Immature natural killer cell (primary cell): ENCODE results near the gene NKD1. TPM values are rescaled to one million over a fixed set of nuclear protein-coding genes. Genes with fewer than 3 reads are reported as not detected.
A peak's percentile ranks its signal among the peaks of the same experiment; 100 is the strongest.

Experiments
- DNase-seq, 3 donors: peaks; one replicate each; pipeline ENCODE4 v3.0.0; 2022; ENCODE audit warnings: mixed read lengths in 1 of 3
- H3K27ac Mint-ChIP-seq, 6 donors: one replicate each; pipeline ENCODE4 v1.8.0; 2020; ENCODE audit warnings: mixed read lengths in 6 of 6, mild to moderate bottlenecking in 5 of 6, inconsistent platforms in 4 of 6, moderate library complexity in 3 of 6
- H3K27me3 Mint-ChIP-seq, 3 donors: one replicate each; pipeline ENCODE4 v1.8.0; 2020 to 2021; ENCODE audit warnings: low read depth in 3 of 3, mild to moderate bottlenecking in 3 of 3, mixed read lengths in 3 of 3, moderate library complexity in 3 of 3, inconsistent platforms in 1 of 3
- H3K36me3 Mint-ChIP-seq, 3 donors: one replicate each; pipeline ENCODE4 v1.8.0; 2020; ENCODE audit warnings: mixed read lengths in 3 of 3, inconsistent platforms in 2 of 3, mild to moderate bottlenecking in 2 of 3
- H3K4me1 Mint-ChIP-seq, 2 donors: one replicate each; pipeline ENCODE4 v1.8.0; 2020; ENCODE audit warnings: inconsistent platforms in 2 of 2, mild to moderate bottlenecking in 2 of 2, mixed read lengths in 2 of 2, moderate library complexity in 1 of 2
- H3K4me3 Mint-ChIP-seq, 5 donors: one replicate each; pipeline ENCODE4 v1.8.0; 2020; ENCODE audit warnings: mild to moderate bottlenecking in 5 of 5, mixed read lengths in 5 of 5, inconsistent platforms in 3 of 5, moderate library complexity in 3 of 5
- H3K9me3 Mint-ChIP-seq, 6 donors: one replicate each; pipeline ENCODE4 v1.8.0; 2020; ENCODE audit warnings: mild to moderate bottlenecking in 6 of 6, mixed read lengths in 6 of 6, inconsistent platforms in 4 of 6, moderate library complexity in 3 of 6
- polyA plus RNA-seq, 3 donors: library from polyadenylated mRNA; unstranded; fragments of 300-500 nt; fragmentation: Illumina TruSeq; gene quantifications; one replicate each; pipeline ENCODE4 v1.2.3, GENCODE V29; 2021

The NKD1 gene
- polyA plus RNA-seq, 3 donors from 2014 or later, result not detected

DNA sequence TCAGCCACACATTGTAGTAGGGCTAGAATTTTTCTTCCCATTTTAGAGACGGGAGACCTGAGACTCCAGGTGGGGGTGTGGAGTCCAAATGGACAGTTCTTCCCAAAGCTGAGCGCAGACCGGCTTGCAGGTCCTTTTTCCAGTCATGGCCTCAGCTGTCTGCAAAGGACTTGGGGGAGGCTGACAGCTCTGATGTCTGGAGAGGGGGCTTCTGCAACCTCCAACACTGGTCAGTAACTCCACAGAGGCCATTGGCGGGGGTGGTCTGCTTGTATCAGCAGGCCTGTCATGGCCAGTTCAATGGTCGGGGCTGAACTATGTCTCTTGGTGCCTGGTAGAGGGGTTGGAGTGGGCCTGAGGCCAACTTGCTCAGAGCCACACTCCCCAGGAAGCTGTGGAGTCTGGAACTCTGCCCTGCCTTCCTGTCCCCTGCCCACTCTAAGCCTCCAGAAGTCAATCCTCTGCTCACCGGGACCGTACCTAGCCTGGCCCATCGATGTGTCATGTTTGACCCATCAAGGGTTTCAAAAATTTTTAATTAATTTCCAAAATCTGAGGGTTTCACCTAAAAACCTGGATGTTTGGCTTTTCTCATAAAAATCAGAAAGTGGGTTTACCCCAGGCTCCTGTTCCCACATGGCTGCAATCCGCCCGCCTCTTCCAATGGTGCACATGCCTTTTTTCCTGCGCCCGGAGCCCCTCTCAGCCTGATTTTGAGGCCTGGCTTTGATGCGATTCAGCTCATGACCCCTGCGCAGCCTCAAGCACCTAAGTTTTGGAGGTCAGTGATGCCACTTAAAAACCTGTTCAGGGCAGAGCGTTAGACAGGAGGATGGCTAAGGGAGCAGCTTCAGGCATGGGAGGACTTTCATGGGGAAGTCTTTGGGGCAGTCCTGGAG is 93.0 kb downstream of the NKD1 start:
- Mint-ChIP-seq H3K4me1 (peaks cover 0 to 3% of the 10 kb centered on the region in 2 donors), H3K4me3 (no peak overlapping the region), H3K27ac (no peak overlapping the region), H3K36me3 (no peaks in the 10 kb centered on the region), H3K27me3 (peaks cover 2 to 6% (median 5%) of the 10 kb centered on the region in 3 donors), H3K9me3 (no peaks in the 10 kb centered on the region)
- DNase-seq, result no peak

DNA sequence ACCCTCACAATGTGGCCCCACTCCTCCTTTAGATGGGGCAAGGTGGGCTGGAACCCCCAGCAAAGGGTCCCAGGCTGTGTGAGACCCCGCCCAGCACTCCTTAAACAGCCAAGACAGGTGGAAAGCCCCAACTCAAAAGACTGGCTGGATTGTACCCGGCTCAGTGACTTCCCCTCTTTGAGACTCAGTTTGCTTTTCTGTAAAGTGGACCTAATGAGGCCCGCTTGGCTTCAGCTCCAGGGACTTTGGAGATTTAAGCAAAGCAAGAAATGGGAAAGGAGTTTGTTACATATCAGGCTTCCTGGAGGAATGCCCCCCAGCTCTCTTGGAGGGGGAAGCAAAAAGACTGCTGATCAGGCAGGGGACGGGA is 93.6 kb downstream of the NKD1 start:
- Mint-ChIP-seq H3K36me3 (no peaks in the 10 kb centered on the region), H3K27ac (no peak overlapping the region), H3K9me3 (no peaks in the 10 kb centered on the region), H3K4me1 (peaks cover 0 to 3% of the 10 kb centered on the region in 2 donors), H3K27me3 (peaks cover 2 to 6% (median 5%) of the 10 kb centered on the region in 3 donors), H3K4me3 (no peak overlapping the region)
- no peak for DNase-seq

DNA sequence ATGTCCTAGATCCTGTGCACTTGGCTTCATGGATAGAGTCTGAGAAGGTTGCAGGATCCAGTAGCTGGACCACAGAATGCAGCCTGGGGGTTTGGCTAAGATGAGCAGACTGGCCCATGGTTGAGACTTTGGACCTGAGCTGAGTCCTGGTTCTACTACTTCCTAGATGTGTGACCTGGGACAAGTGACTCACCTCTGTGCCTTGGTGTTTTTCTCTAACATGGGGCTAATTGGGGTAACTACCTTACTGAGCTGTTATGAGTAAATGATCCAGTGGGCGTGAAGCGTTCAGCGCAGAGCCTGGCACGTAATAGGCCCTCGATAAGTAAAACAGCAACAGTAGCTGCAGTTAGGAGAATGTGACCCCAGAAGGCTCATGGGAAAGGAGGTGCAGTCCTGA is 94.2 kb downstream of the NKD1 start:
- no peak for DNase-seq
- H3K4me3 Mint-ChIP-seq, result no peak overlapping the region
- no peaks in the 10 kb centered on the region for H3K36me3 Mint-ChIP-seq
- H3K4me1 Mint-ChIP-seq, result peaks cover 0 to 3% of the 10 kb centered on the region in 2 donors
- peaks cover 1 to 6% (median 4%) of the 10 kb centered on the region in 3 donors for H3K27me3 Mint-ChIP-seq
- H3K27ac Mint-ChIP-seq, result no peak overlapping the region
- H3K9me3 Mint-ChIP-seq, result no peaks in the 10 kb centered on the region

DNA sequence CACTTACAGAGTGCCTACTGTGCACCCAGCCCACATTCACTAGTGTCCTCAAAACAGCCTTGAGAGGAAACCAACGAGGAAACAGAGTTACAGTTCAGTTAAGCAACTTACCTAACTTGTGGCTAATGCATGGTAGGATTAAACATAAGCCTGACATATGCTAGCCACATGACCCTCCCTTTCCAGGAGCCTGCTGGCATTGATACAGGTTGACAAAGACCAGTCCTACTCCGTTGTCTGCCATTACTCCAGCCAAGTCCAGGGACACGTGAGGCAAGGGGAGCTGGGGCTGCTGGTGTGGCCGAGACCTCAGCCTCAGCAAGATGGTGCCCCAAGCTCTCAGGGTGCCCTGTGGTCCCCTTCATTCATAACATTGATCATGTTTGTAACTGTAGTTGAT is 95.0 kb downstream of the NKD1 start:
- Mint-ChIP-seq H3K9me3 (no peaks in the 10 kb centered on the region), H3K27ac (no peak overlapping the region), H3K27me3 (peaks cover 0 to 8% (median 2%) of the 10 kb centered on the region in 3 donors), H3K36me3 (peaks cover 0 to 3% (median 0%) of the 10 kb centered on the region in 3 donors), H3K4me1 (peaks cover 0 to 3% of the 10 kb centered on the region in 2 donors), H3K4me3 (no peak overlapping the region)
- no peak for DNase-seq

DNA sequence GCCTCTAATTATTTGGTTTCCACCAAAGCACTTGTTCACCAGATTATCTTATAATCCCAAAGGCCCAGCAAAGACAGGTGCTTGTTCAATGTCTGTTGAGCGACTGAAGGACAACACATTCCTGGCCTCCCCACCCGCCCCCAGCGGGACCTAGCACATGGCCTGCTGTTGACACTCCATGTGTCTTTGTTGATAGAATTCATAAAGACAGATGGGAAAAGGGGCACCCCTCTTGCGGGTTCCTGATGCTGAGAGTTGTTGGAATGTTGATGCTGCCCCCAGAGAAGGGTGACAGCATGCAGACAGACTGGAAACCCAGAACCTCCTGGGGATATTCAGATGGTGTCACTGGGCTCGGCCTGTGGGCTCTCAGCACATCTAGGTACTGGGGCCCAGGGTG is 96.0 kb downstream of the NKD1 start:
- H3K4me3 Mint-ChIP-seq, result no peak overlapping the region
- H3K27ac Mint-ChIP-seq, result no peak overlapping the region
- peaks cover 0 to 3% of the 10 kb centered on the region in 2 donors for H3K4me1 Mint-ChIP-seq
- no peak for DNase-seq
- H3K36me3 Mint-ChIP-seq, result peaks cover 0 to 6% (median 0%) of the 10 kb centered on the region in 3 donors
- peaks cover 0 to 6% (median 2%) of the 10 kb centered on the region in 3 donors for H3K27me3 Mint-ChIP-seq
- no peaks in the 10 kb centered on the region for H3K9me3 Mint-ChIP-seq

DNA sequence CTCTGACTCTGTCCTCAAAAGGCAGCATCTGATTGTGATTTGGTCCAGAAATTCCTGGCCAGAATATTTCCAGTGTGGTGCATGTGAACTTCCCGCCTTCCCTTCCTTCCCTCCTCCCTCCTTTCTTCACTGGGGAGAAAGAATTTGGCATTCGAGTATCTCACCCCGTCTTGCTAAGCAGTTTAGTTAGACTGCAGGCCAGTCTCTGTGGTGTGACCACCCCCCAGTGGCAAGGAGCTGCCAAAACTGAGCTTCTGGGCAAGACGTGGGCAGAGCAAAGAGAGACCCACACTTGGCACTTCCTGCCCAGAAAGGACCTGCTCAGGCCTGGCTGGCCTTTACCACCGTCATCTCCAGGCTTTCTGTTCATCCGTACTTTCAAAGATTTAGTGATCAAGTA is 96.5 kb downstream of the NKD1 start:
- Mint-ChIP-seq H3K4me1 (peaks cover 0 to 3% of the 10 kb centered on the region in 2 donors), H3K4me3 (no peak overlapping the region), H3K27ac (peak overlapping the region in 1 of 6 donors; percentile 27), H3K36me3 (peaks cover 0 to 6% (median 0%) of the 10 kb centered on the region in 3 donors), H3K9me3 (no peaks in the 10 kb centered on the region), H3K27me3 (peaks cover 0 to 4% (median 2%) of the 10 kb centered on the region in 3 donors)
- DNase-seq, result peak; percentile 14 to 24 (median 18)

DNA sequence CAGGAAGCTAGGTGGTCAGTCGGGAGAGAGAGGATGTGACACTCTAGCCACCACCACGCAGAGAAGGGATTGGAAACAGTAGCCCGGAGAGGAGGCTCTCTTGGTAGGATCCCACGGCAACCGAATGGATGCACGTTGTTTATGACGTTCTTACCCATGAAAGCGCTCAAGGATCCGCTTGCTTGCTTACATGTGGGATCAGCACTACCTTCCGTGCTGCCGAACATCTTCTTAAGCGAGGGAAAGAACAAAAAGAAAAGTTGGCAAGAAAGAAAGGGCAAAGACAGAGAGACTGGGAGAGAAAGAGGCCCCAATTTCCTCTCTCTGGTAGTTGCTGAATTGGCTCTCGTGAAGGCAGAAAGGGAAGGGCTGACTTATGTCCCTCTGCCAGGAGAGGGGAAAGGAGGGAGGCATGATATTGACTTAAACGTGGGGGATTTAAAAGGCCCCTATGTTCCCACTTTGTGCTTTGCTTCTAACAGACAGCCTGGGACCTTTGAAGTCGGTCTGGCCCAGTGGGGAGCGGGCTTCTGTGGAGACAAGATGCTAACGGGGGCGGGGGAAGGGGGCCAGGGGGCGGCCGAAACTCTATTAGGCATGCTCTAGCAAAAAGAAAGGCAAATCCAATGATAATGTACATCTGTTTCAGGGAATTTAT is 97.5 kb downstream of the NKD1 start:
- no peak for DNase-seq
- H3K4me1 Mint-ChIP-seq, result peaks cover 0 to 3% of the 10 kb centered on the region in 2 donors
- no peak overlapping the region for H3K4me3 Mint-ChIP-seq
- H3K36me3 Mint-ChIP-seq, result peaks cover 0 to 6% (median 4%) of the 10 kb centered on the region in 3 donors
- H3K27ac Mint-ChIP-seq, result no peak overlapping the region
- peaks cover 0 to 2% (median 2%) of the 10 kb centered on the region in 3 donors for H3K27me3 Mint-ChIP-seq
- H3K9me3 Mint-ChIP-seq, result no peaks in the 10 kb centered on the region

DNA sequence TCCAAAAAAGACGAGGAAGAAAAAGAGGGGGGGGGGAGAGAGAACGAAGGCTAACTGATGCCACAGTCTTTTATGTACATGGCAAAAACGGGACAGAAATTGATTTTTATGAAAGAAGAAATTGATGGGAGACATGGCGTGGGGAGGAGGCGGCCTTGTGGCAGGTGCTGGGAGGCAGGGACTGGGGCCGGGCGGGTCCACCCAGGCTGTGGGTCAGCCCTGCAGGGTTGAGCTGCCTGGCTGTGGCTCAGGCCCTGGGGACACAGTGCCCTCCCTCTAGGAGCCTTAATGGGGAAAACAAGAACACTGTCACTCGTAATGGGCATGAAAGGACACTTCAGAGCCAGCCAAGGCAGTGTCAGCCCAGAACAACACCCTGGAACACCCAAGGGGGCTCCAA is 98.1 kb downstream of the NKD1 start:
- H3K27ac Mint-ChIP-seq, result no peak overlapping the region
- H3K9me3 Mint-ChIP-seq, result no peaks in the 10 kb centered on the region
- H3K4me1 Mint-ChIP-seq, result peaks cover 0 to 3% of the 10 kb centered on the region in 2 donors
- peaks cover 0 to 6% (median 4%) of the 10 kb centered on the region in 3 donors for H3K36me3 Mint-ChIP-seq
- peaks cover 0 to 2% (median 2%) of the 10 kb centered on the region in 3 donors for H3K27me3 Mint-ChIP-seq
- H3K4me3 Mint-ChIP-seq, result no peak overlapping the region
- DNase-seq, result no peak

DNA sequence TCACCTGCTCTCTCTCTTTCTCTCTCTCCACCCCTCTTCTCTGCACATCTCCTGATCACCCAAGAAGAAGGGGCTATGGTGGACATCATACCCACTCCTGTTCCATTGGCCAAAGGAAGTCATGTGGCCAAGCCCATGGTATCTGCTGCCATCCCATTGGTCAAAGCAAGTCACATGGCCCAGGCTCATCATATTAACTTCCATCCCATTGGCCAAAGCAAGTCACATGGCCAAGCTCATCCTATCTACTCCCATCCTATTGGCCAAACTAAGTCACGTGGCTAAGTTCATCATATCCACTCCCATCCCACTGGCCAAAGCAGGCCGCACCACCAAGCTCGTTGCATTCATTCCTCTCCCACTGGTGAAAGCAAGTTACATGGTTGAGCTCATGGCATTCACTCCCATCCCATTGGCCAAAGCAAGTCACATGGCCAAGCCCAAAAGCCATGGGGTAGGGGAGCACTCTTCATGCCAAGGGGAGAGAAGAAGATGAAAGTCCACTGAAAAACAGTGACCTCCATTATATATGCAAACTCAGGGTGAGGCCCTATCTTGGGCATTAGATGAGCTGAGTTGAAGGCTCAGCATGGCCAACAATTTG is 103.7 kb downstream of the NKD1 start:
- peaks cover 0 to 3% (median 0%) of the 10 kb centered on the region in 6 donors for H3K9me3 Mint-ChIP-seq
- H3K4me3 Mint-ChIP-seq, result no peak overlapping the region
- peaks cover 0 to 2% (median 2%) of the 10 kb centered on the region in 3 donors for H3K27me3 Mint-ChIP-seq
- DNase-seq, result no peak
- peak overlapping the region in 1 of 6 donors; percentile 60 for H3K27ac Mint-ChIP-seq
- H3K4me1 Mint-ChIP-seq, result no peaks in the 10 kb centered on the region
- peaks cover 0 to 11% (median 4%) of the 10 kb centered on the region in 3 donors for H3K36me3 Mint-ChIP-seq

DNA sequence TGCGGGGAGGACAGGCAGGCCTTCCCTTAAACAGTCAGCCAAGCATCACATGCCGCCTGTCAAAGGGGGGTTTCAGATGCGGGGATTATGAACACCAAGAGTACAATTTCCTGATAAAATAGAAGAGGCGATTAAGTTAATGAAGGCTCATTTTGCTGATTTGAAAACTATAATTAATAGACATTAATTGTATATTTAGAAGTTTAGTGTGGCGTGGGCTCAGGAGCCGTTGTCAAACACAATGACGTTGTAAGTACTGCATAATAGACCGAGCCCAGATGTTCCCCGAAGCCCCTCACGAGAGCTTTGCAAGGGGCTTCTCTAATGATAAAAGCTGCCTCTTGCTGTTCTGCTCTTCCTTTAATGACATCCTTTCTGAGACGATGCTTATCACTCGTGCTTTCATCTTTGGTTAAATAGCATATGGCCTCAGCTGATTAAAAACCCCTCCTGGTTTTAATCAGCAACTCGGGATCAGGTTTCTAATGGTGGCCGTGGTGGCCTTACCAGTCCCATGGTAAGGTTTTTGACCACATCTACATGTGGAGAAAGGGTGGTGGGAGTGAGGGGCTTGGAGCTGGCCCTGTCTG is 104.7 kb downstream of the NKD1 start:
- Mint-ChIP-seq H3K4me1 (no peaks in the 10 kb centered on the region), H3K36me3 (peaks cover 0 to 11% (median 4%) of the 10 kb centered on the region in 3 donors), H3K27ac (no peak overlapping the region), H3K4me3 (no peak overlapping the region), H3K9me3 (peaks cover 0 to 3% (median 0%) of the 10 kb centered on the region in 6 donors), H3K27me3 (peaks cover 0 to 2% (median 0%) of the 10 kb centered on the region in 3 donors)
- no peak for DNase-seq

DNA sequence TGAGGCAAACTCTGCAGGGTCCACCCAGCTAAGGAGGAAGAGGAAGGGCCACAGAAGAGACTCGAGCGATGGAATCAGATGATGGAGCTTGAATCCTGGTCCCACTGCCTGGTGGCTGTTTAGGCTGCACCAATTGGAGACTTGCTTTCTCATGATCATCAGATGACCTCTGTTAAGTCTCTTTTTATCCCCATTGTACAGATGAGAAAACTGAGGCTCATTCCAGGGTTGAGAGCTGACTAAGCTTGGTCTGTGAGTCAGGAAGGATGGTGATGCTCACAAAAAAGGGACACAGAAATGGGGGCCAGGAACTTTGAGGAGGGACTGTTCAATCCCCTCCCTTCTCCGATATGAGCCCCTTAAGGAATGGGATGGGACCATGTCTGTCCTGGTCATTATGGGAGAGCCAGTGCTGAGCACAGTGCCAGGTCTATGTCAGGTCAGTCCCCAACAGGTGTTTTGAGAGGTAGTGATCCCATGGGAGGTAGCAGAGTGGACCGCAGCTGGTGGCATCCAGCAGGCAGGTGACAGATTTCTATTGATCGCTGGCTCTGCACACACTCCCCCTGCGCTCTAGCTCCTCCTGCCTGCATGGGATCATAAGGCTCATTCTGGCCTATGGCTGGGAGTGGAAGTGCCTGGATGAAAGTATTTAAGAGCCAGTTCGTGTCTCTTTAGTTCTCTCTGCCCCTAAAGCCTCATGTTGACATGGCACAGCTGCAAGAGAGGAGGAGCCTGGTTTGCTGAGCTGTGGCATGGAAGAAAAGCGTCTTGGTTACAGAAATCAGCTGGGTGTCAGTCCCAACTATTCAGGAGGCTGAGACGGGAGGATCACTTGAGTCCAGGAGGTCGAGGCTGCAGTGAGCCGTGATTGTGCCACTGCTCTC is 105.7 kb downstream of the NKD1 start:
- H3K36me3 Mint-ChIP-seq, result peaks cover 0 to 5% (median 4%) of the 10 kb centered on the region in 3 donors
- peaks cover 0 to 3% (median 0%) of the 10 kb centered on the region in 6 donors for H3K9me3 Mint-ChIP-seq
- H3K4me1 Mint-ChIP-seq, result no peaks in the 10 kb centered on the region
- H3K27ac Mint-ChIP-seq, result no peak overlapping the region
- H3K27me3 Mint-ChIP-seq, result no peaks in the 10 kb centered on the region
- no peak for DNase-seq
- no peak overlapping the region for H3K4me3 Mint-ChIP-seq

DNA sequence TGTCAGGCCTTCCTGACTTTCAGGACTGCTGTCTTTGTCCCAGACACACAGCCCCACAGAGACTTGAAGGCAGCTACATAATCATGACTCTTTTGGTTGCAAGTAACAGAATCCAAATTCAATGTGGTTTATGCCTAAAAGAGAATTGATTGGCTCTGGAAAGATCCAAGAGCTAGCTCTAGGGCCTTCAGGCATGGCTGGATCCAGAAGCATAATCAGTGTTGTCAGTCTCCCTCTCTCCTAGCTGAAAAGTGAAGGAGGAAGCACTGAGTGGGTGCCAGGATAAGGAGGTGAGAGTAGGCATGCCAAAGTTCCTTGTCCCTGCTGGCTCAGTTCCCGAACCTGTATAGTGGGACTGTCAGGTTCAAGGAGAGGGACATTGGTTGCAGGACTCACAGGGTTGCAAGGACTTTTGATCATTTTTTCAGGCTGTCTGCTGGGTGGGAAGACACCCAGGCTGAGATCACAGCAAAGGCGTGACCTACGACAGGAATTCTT is 107.4 kb downstream of the NKD1 start:
- no peaks in the 10 kb centered on the region for H3K4me1 Mint-ChIP-seq

More for the DNA sequence above, 107.4 kb downstream of the NKD1 start:
- Mint-ChIP-seq H3K9me3 (peaks cover 0 to 3% (median 0%) of the 10 kb centered on the region in 6 donors), H3K36me3 (peaks cover 0 to 5% (median 0%) of the 10 kb centered on the region in 3 donors), H3K4me3 (no peak overlapping the region), H3K27ac (no peak overlapping the region), H3K27me3 (no peaks in the 10 kb centered on the region)
- DNase-seq, result no peak
